Keratinocyte (primary cell): Measurements from ENCODE around the gene TOR3A.

ENCODE experiments used
- CTCF ChIP-seq, 3 experiments: IDR thresholded peaks in 1 of 3; conservative IDR thresholded peaks in 1 of 3; optimal IDR thresholded peaks in 1 of 3; 2 replicates in 2 of 3; 3 replicates in 1 of 3; pipeline versions ENCODE3 to v1.5.1; 2011; ENCODE audit warnings: low read length in 3 of 3, mild to moderate bottlenecking in 3 of 3, moderate library complexity in 2 of 3, control low read depth in 1 of 3, inconsistent platforms in 1 of 3; ENCODE audit not compliant: insufficient read depth in 2 of 3; ENCODE audit errors: extremely low read depth in 1 of 3
- EZH2 ChIP-seq: IDR thresholded peaks from one replicate; pipeline ENCODE4 v1.6.1; 2012; ENCODE audit warnings: inconsistent platforms, mild to moderate bottlenecking, low read length, moderate library complexity

- no peak for TF ChIP-seq CTCF (optimal IDR thresholded peaks at IDR 0.05 in 1 of 3, IDR thresholded peaks at IDR 0.05 in 1 of 3, conservative IDR thresholded peaks at IDR 0.05 in 1 of 3; ENCODE audit: extremely low read depth in 1 of 3, insufficient read depth in 2 of 3, low read length in 3 of 3)
- no peak for TF ChIP-seq EZH2
These were observed 59.9 kb downstream of the TOR3A start for GRCh38 chr1:179141592-179142251.
